ENCODE measurements around the gene TMEM61. TPM values are rescaled to one million over a fixed set of nuclear protein-coding genes. Genes with fewer than 3 reads are reported as not detected.

TMEM61 gene
- total RNA-seq, 1 donor from 2014 or later = not detected

DNA sequence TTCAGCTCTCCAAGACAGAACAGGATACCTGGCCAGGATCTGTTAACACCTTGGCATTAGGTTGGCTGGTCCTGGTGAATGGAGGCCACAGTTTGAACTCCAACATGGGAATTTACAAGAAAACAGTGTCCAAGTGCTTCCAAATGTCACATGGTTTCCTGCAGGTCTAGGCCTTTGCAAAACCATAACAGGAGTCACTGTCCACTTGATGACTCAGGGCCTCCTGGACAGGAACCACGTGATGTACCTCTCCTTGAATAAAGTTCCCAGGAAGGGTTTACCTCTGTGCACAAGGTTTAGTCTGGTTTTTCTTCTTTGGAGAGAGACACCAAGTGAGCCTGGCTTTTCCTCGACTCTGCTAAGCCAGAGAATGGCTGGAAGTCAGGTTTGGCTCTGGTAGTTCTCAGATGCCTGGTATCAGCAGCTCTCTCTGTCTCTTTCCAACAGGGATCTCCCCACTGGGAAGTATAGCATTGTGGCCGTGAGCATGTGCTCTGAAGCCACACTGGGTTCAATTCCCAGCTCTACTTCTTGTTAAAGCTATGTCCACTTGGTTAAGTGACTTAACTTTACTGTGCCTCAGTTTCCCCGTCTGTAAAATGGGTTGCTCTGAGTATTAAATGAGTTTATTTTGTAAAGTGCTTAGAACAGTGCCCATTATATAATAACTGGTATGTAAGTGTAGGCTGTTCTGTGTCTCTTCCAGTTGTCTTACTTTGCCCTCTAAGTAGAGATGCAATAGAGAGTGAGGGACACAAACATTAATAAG lies 27.3 kb upstream of the TMEM61 start:
- H4K20me1 ChIP-seq (ENCODE audit: insufficient read depth, low read length) = no peaks in the 10 kb centered on the region
- no peak overlapping the region for H3K27ac ChIP-seq (ENCODE audit: low read depth, low read length)
- Mint-ChIP-seq H3K4me3 (ENCODE audit: unreplicated experiment) (no peak overlapping the region), H3K27me3 (ENCODE audit: low read depth, unreplicated experiment) (no peaks in the 10 kb centered on the region), H3K9me3 (ENCODE audit: unreplicated experiment) (peaks cover 7% of the 10 kb centered on the region), H3K27ac (ENCODE audit: unreplicated experiment) (no peak overlapping the region), H3K4me1 (ENCODE audit: low read depth, unreplicated experiment) (peaks cover 17% of the 10 kb centered on the region), H3K36me3 (ENCODE audit: low read depth, unreplicated experiment) (no peaks in the 10 kb centered on the region)
- H3K4me2 ChIP-seq (ENCODE audit: low read length) = no peak overlapping the region
- no peak overlapping the region for H3K4me3 ChIP-seq (ENCODE audit: insufficient read depth, low read depth, low read length)
- no peak overlapping the region for H3K9ac ChIP-seq (ENCODE audit: low read length)
- H2AFZ ChIP-seq (ENCODE audit: low read depth, low read length) = no peak overlapping the region
- no peak for TF ChIP-seq EZH2 (IDR thresholded peaks at IDR 0.05; ENCODE audit: insufficient read depth, low read length)
- TF ChIP-seq, protein P1, sequence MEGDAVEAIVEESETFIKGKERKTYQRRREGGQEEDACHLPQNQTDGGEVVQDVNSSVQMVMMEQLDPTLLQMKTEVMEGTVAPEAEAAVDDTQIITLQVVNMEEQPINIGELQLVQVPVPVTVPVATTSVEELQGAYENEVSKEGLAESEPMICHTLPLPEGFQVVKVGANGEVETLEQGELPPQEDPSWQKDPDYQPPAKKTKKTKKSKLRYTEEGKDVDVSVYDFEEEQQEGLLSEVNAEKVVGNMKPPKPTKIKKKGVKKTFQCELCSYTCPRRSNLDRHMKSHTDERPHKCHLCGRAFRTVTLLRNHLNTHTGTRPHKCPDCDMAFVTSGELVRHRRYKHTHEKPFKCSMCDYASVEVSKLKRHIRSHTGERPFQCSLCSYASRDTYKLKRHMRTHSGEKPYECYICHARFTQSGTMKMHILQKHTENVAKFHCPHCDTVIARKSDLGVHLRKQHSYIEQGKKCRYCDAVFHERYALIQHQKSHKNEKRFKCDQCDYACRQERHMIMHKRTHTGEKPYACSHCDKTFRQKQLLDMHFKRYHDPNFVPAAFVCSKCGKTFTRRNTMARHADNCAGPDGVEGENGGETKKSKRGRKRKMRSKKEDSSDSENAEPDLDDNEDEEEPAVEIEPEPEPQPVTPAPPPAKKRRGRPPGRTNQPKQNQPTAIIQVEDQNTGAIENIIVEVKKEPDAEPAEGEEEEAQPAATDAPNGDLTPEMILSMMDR (IDR thresholded peaks at IDR 0.05; ENCODE audit: insufficient read depth, low read depth, low read length) = no peak
- H3K4me1 ChIP-seq (ENCODE audit: insufficient read depth, low read length) = peaks cover 19% of the 10 kb centered on the region
- H3K27me3 ChIP-seq (ENCODE audit: insufficient read depth, low read length) = no peaks in the 10 kb centered on the region
- FAIRE-seq (no peak), DNase-seq (ENCODE audit: low read depth) (peak; percentile 48)
- H3K9me3 ChIP-seq (ENCODE audit: insufficient read depth, low read depth, low read length) = peaks cover 9% of the 10 kb centered on the region
- H3K79me2 ChIP-seq (ENCODE audit: insufficient read depth, low read length) = no peaks in the 10 kb centered on the region
- H3K36me3 ChIP-seq (ENCODE audit: insufficient read depth, low read length) = no peaks in the 10 kb centered on the region

DNA sequence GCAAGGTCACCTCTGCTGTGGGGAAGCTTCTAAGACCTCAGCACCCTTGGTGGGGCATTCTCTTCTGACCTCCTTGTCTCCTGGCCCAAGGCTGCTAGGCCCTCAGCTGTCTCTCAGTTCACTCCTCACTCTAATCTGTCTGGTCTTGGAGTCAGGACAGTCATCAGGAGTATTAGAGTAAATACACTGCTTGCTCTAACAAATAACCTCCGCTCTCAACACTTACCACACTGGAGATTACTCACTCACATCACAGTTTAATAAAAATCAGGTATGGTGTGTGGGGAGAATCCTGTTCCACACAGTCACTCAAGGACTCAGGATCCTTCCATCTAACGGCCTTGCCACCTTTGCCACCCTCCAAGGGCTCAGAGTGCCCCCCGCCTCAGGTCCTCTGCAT lies 26.6 kb upstream of the TMEM61 start:
- H3K4me1 Mint-ChIP-seq (ENCODE audit: low read depth, unreplicated experiment) = peaks cover 17% of the 10 kb centered on the region
- H3K4me3 Mint-ChIP-seq (ENCODE audit: unreplicated experiment) = no peak overlapping the region
- no peaks in the 10 kb centered on the region for H3K27me3 Mint-ChIP-seq (ENCODE audit: low read depth, unreplicated experiment)

More for the DNA sequence above, 26.6 kb upstream of the TMEM61 start:
- Histone ChIP-seq H3K79me2 (ENCODE audit: insufficient read depth, low read length) (no peaks in the 10 kb centered on the region), H2AFZ (ENCODE audit: low read depth, low read length) (no peak overlapping the region), H3K4me2 (ENCODE audit: low read length) (no peak overlapping the region), H3K36me3 (ENCODE audit: insufficient read depth, low read length) (no peaks in the 10 kb centered on the region), H3K4me3 (ENCODE audit: insufficient read depth, low read depth, low read length) (no peak overlapping the region), H3K4me1 (ENCODE audit: insufficient read depth, low read length) (peaks cover 19% of the 10 kb centered on the region), H3K9me3 (ENCODE audit: insufficient read depth, low read depth, low read length) (peaks cover 9% of the 10 kb centered on the region), H4K20me1 (ENCODE audit: insufficient read depth, low read length) (no peaks in the 10 kb centered on the region), H3K27me3 (ENCODE audit: insufficient read depth, low read length) (no peaks in the 10 kb centered on the region), H3K27ac (ENCODE audit: low read depth, low read length) (no peak overlapping the region), H3K9ac (ENCODE audit: low read length) (no peak overlapping the region)
- Mint-ChIP-seq H3K9me3 (ENCODE audit: unreplicated experiment) (peaks cover 7% of the 10 kb centered on the region), H3K36me3 (ENCODE audit: low read depth, unreplicated experiment) (no peaks in the 10 kb centered on the region), H3K27ac (ENCODE audit: unreplicated experiment) (no peak overlapping the region)
- FAIRE-seq (no peak), DNase-seq (ENCODE audit: low read depth) (no peak)
- no peak for TF ChIP-seq EZH2 (IDR thresholded peaks at IDR 0.05; ENCODE audit: insufficient read depth, low read length)
- TF ChIP-seq, protein P1 (IDR thresholded peaks at IDR 0.05; ENCODE audit: insufficient read depth, low read depth, low read length) = no peak
